ENCODE data around the gene DGKG. TPM values are rescaled to one million over a fixed set of nuclear protein-coding genes. Genes with fewer than 3 reads are reported as not detected.

The DGKG gene
- total RNA-seq, 1 donor from 2014 or later: 4.7 TPM

DNA sequence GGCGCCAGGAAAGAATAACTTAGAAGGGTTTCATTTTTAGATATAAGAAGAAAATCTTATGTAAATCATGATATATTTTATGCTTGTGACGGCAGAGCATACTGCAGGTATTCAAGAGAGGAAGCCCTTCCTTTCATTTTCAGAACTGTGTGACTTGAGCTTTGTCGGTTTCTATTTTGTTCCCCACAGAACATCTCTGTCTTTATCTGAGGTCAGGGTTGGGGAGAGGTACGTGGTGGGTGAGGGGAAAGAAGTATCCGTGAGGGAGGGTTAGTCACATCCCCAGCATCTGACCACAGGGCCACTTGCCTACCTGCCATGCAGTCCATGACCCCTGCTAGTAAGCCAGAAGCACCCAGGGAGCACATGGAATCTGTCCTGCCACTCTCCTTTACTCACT, 126.5 kb downstream of the DGKG start:
- Histone ChIP-seq H3K27ac (no peak overlapping the region), H3K4me3 (no peak overlapping the region), H3K36me3 (no peaks in the 10 kb centered on the region), H3K9me3 (no peaks in the 10 kb centered on the region), H3K27me3 (no peaks in the 10 kb centered on the region), H3K4me1 (peaks cover 6% of the 10 kb centered on the region)
- ATAC-seq (no peak), DNase-seq (no peak)
- intact Hi-C loops (cut with DNase I): no loop called here
- TF ChIP-seq CTCF (IDR thresholded peaks at IDR 0.05): no peak

DNA sequence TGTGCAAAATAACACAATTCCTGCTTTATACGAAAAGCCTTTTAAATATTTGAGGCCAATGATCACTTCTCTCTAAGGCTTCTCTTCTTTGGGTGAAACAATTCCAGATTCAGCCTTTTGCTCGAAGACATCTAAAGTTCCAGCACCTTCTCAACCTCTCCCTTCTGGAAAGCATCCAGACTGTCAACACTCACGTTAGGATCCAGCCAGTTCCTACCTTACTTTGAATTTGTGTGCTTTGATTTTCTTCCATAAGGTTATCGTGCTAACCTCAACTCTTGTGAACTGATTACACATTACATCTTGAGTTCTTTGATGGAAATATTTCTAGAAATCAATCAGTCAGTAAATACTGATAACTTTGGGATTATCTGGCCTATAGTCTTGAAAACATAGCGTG, 127.9 kb downstream of the DGKG start:
- no peak for DNase-seq
- no peak for ATAC-seq
- Histone ChIP-seq H3K4me3 (no peak overlapping the region), H3K9me3 (no peaks in the 10 kb centered on the region), H3K27me3 (no peaks in the 10 kb centered on the region), H3K4me1 (peaks cover 6% of the 10 kb centered on the region), H3K36me3 (no peaks in the 10 kb centered on the region), H3K27ac (no peak overlapping the region)
- intact Hi-C loops (cut with DNase I): no loop called here
- TF ChIP-seq CTCF (IDR thresholded peaks at IDR 0.05): no peak

DNA sequence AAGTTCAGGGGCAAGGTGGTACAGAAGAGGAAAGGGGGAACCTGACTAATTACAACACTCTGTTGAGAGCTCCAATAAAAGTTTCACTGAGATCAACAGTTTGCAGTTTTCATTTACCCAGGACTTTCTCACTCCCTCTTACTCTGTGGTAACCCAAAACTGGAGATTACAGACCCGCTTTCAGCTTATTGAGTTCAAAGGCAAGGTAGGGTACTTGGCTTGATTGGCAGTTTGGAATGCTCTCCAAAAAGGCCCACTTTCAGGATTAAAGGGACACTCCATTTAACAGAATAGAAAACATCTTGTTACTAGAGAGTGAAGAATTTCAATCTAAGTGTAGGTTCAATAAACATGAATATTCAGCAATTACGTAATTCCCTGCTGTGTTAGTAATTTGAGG, 135.6 kb downstream of the DGKG start:
- Histone ChIP-seq H3K27ac (no peak overlapping the region), H3K4me1 (no peaks in the 10 kb centered on the region), H3K36me3 (no peaks in the 10 kb centered on the region), H3K4me3 (no peak overlapping the region), H3K9me3 (no peaks in the 10 kb centered on the region), H3K27me3 (no peaks in the 10 kb centered on the region)
- DNase-seq (no peak), ATAC-seq (peak; percentile 72)
- TF ChIP-seq CTCF (IDR thresholded peaks at IDR 0.05): no peak
- intact Hi-C loops (cut with DNase I): no loop called here

GRCh38 chr3:186225603-186226002, 136.4 kb downstream of the DGKG start:
- no peaks in the 10 kb centered on the region for H3K27me3 ChIP-seq
- no peaks in the 10 kb centered on the region for H3K9me3 ChIP-seq
- no peak overlapping the region for H3K4me3 ChIP-seq
- ATAC-seq: peak; percentile 64
- H3K36me3 ChIP-seq: no peaks in the 10 kb centered on the region
- no peak for DNase-seq
- intact Hi-C loops (cut with DNase I): no loop called here
- H3K4me1 ChIP-seq: no peaks in the 10 kb centered on the region
- no peak overlapping the region for H3K27ac ChIP-seq
- TF ChIP-seq CTCF (IDR thresholded peaks at IDR 0.05): no peak

DNA sequence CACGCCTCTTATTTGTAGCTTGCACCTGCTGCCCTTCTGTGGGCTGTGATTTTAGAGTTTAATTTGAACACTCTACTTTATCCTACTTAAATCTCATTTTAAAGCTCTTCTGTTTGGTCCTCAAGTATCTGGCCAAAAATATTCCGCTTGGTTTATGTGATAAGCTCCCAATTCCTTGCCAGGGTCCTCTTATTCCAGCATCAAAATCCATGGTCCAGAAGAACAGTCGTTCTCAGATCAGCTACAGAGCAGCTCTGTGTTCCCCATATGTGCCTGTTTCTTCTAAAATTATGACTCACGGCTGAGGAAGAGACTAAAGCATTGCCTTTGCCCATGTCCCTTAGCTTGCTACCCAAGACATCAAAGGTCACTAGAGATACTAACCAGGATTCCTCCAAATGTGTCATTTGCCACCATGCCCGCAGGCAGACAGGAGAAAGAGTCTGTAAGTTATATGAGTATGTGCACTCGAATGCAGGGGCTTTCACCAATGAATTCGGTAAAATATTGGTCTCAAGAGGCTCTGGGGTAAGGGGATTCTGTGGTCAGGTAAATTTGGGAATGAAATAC, 137.9 kb downstream of the DGKG start:
- intact Hi-C loops (cut with DNase I): no loop called here
- no peak overlapping the region for H3K4me3 ChIP-seq
- H3K36me3 ChIP-seq: no peaks in the 10 kb centered on the region
- DNase-seq (no peak), ATAC-seq (no peak)
- no peaks in the 10 kb centered on the region for H3K27me3 ChIP-seq
- no peaks in the 10 kb centered on the region for H3K9me3 ChIP-seq
- TF ChIP-seq CTCF (IDR thresholded peaks at IDR 0.05): no peak
- H3K4me1 ChIP-seq: peaks cover 3% of the 10 kb centered on the region
- H3K27ac ChIP-seq: no peak overlapping the region

GRCh38 chr3:186223476-186223875, 138.6 kb downstream of the DGKG start:
- TF ChIP-seq CTCF (IDR thresholded peaks at IDR 0.05): no peak
- no peak overlapping the region for H3K4me3 ChIP-seq
- no peaks in the 10 kb centered on the region for H3K9me3 ChIP-seq
- H3K36me3 ChIP-seq: no peaks in the 10 kb centered on the region
- H3K27ac ChIP-seq: no peak overlapping the region
- ATAC-seq (no peak), DNase-seq (no peak)
- intact Hi-C loops (cut with DNase I): no loop called here
- H3K27me3 ChIP-seq: no peaks in the 10 kb centered on the region
- peaks cover 4% of the 10 kb centered on the region for H3K4me1 ChIP-seq
